GM19455 (cell line): Measurements from ENCODE around the gene PSMD3.

ENCODE experiments used
- ATAC-seq: cut with Tn5 transposase; IDR thresholded peaks from one replicate; pipeline ENCODE4 v1.9.1; 2021; ENCODE audit not compliant: unreplicated experiment

PSMD3 gene

GRCh38 chr17:39960524-39961041 lies 20.0 kb upstream of the PSMD3 start:
- ATAC-seq, result no peak

GRCh38 chr17:39962642-39963220 lies 17.9 kb upstream of the PSMD3 start, which contains the start of gene GSDMA:
Gene GSDMA (plus strand): TSS chr17:39963004. CDS start chr17:39965688, 2,684 bp downstream.
- no peak for ATAC-seq

- ATAC-seq, result no peak
These were observed 16.8 kb upstream of the PSMD3 start for GRCh38 chr17:39963829-39964228.

- ATAC-seq, result no peak
These were observed 15.4 kb upstream of the PSMD3 start for GRCh38 chr17:39965017-39965699.

- ATAC-seq, result no peak
These were observed 13.8 kb upstream of the PSMD3 start for GRCh38 chr17:39966771-39967170.

GRCh38 chr17:39968761-39969160 lies 11.8 kb upstream of the PSMD3 start:
- no peak for ATAC-seq

- ATAC-seq, result no peak
These were observed 11.2 kb upstream of the PSMD3 start for GRCh38 chr17:39969375-39969774.

GRCh38 chr17:39970157-39970692 lies 10.4 kb upstream of the PSMD3 start:
- no peak for ATAC-seq

GRCh38 chr17:39971076-39971603 lies 9.5 kb upstream of the PSMD3 start:
- ATAC-seq, result no peak

- no peak for ATAC-seq
These were observed 8.3 kb upstream of the PSMD3 start for GRCh38 chr17:39972271-39972670.

- no peak for ATAC-seq
These were observed 7.1 kb upstream of the PSMD3 start for GRCh38 chr17:39973496-39973895.

GRCh38 chr17:39974433-39974832 lies 6.2 kb upstream of the PSMD3 start:
- no peak for ATAC-seq

GRCh38 chr17:39975801-39976200 lies 4.8 kb upstream of the PSMD3 start:
- no peak for ATAC-seq

GRCh38 chr17:39979016-39979670 lies 1.5 kb upstream of the PSMD3 start:
- ATAC-seq, result no peak

- peak; percentile 16 for ATAC-seq
These were observed 685 bp upstream of the PSMD3 start for GRCh38 chr17:39979893-39980350.

- ATAC-seq, result no peak
These were observed 667 bp downstream of the PSMD3 start for GRCh38 chr17:39981207-39981741.

GRCh38 chr17:39981766-39982375 lies 1.3 kb downstream of the PSMD3 start:
- ATAC-seq, result no peak

- ATAC-seq, result no peak
These were observed 7.7 kb downstream of the PSMD3 start for GRCh38 chr17:39988206-39988810.

- ATAC-seq, result no peak
These were observed 13.8 kb downstream of the PSMD3 start for GRCh38 chr17:39994448-39994847.

GRCh38 chr17:39995438-39995837 lies 14.8 kb downstream of the PSMD3 start:
- no peak for ATAC-seq
